Germinal center (tissue), 1 donor: ENCODE measurements around the gene PAFAH1B2.

Experiments
- DNase-seq: peaks from one replicate; pipeline ENCODE4 v3.0.0; 2012; ENCODE audit warnings: mixed read lengths, low spot score

The PAFAH1B2 gene

DNA sequence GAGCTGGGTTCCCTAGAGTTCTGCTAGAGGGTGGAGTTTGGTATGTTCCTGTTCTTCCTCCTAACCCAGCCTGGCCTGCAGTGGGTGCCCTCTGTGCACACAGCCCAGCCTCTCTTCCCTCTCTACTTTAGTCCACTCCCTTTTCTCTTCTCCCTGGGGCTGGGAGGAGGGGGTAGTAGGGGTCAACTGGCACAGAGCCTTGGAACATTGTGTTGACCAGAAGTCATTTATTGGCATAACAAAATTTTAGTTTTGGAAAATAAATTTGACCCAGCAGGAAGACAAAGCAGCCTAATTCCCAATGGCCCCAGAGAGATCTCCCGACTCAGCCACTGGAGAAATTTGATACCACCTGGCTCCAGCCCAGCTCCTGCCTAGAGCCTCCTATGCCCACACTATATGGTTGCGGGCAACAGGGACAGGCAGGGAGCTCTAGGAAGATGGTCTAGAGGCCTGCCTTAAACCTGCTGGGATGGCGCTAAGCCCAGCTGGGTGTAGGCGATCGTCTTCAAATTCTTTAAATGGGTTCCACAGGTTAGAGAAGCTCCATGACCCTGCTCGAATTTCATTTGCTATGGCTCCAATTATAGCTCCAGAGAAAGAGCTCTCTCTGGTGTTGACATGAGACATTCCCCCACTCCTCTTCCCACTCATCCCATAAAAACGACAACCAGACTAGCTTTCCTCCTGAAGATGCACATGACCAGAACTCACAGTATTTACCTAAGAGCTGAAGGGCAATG is 77.9 kb downstream of the PAFAH1B2 start:
- no peak for DNase-seq

- DNase-seq, result no peak
Measured at GRCh38 chr11:117222991-117223740, 79.1 kb downstream of the PAFAH1B2 start.

- no peak for DNase-seq
Measured at GRCh38 chr11:117223741-117224689, 79.9 kb downstream of the PAFAH1B2 start.

GRCh38 chr11:117225553-117226170 is 81.6 kb downstream of the PAFAH1B2 start:
- no peak for DNase-seq
